K562 (cell line): Measurements from ENCODE around the gene FADS6. TPM values are rescaled to one million over a fixed set of nuclear protein-coding genes. Genes with fewer than 3 reads are reported as not detected.
A peak's percentile ranks its signal among the peaks of the same experiment; 100 is the strongest.

ENCODE experiments used
- ATAC-seq: fragments of 200-7000 bp; cut with Tn5 transposase; 3 replicates; pipeline ENCODE4 v1.9.1; 2020; ENCODE audit warnings: moderate library complexity
- BruUV-seq: library from RNA; stranded (reverse); fragments of 400-500 nt; replicated peaks from 2 replicates; lab custom pipeline; 2021; lab: Mats Ljungman, UMichigan
- CTCF ChIA-PET: fragments of 300-600 bp; formaldehyde crosslinking; extraction: SDS; loops from one replicate; lab custom pipeline; 2021; ENCODE audit warnings: low intra/inter-chr PET ratio; lab: Yijun Ruan, JAX
- POLR2A ChIA-PET: fragments of 300-600, 350-650 bp; sonication (Branson Sonifier 250); formaldehyde crosslinking; extraction: SDS; loops from one replicate; lab custom pipeline; 2021; ENCODE audit warnings: antibody characterized with exemption, inconsistent platforms; lab: Yijun Ruan, JAX
- DNase-seq, 4 experiments: peaks; one replicate each; pipeline versions ENCODE4 v3.0.0 to v3.0.0-alpha.2; 2011 to 2018; ENCODE audit warnings: low spot score in 3 of 4, mixed read lengths in 3 of 4; ENCODE audit errors: extremely low read depth in 1 of 4
- FAIRE-seq: peaks from 2 replicates; lab custom pipeline; 2011; peaks lifted over from hg19 to GRCh38; lab: Jason Lieb, UNC
- H2AFZ ChIP-seq: 2 replicates; pipeline ENCODE4 v1.6.0; 2011; ENCODE audit warnings: low read depth, low read length, control low read depth, inconsistent platforms
- H3K27ac ChIP-seq: fragments of 200-600 bp; 3 replicates; pipeline ENCODE4 v1.8.0; 2011; ENCODE audit warnings: low read depth, mild to moderate bottlenecking, control low read depth, inconsistent platforms, low read length, moderate library complexity, mixed read lengths; ENCODE audit errors: extremely low read depth
- H3K27me3 ChIP-seq, 2 experiments: fragments of 300-600 bp in 1 of 2; 2 replicates in 1 of 2; 3 replicates in 1 of 2; pipeline versions ENCODE4 v1.6.0 to v1.8.0; 2011; ENCODE audit warnings: inconsistent platforms in 2 of 2, low read length in 2 of 2, mild to moderate bottlenecking in 1 of 2, mixed read lengths in 1 of 2, moderate library complexity in 1 of 2; ENCODE audit not compliant: control insufficient read depth in 2 of 2, insufficient read depth in 2 of 2
- H3K36me3 ChIP-seq: fragments of 300-600 bp; 3 replicates; pipeline ENCODE4 v1.8.0; 2011; ENCODE audit warnings: mild to moderate bottlenecking, low read length, inconsistent platforms; ENCODE audit not compliant: control insufficient read depth, insufficient read depth
- H3K4me1 ChIP-seq, 2 experiments: fragments of 200-600 bp in 1 of 2; replicated peaks in 1 of 2; 2 replicates in 1 of 2; 3 replicates in 1 of 2; pipeline versions ENCODE4 v1.5.1 to v1.8.0; 2011; ENCODE audit warnings: inconsistent platforms in 2 of 2, low read length in 2 of 2, mild to moderate bottlenecking in 1 of 2, mixed read lengths in 1 of 2, moderate library complexity in 1 of 2; ENCODE audit not compliant: control insufficient read depth in 2 of 2, insufficient read depth in 2 of 2
- H3K4me2 ChIP-seq: 2 replicates; pipeline ENCODE4 v1.6.1; 2011; ENCODE audit warnings: low read length, control low read depth, inconsistent platforms, mixed read lengths; ENCODE audit not compliant: insufficient read depth
- H3K4me3 ChIP-seq: fragments of 200-600 bp; sonication (generic), shearing (Covaris generic); 2 replicates; pipeline ENCODE4 v1.5.1; 2016; ENCODE audit warnings: control low read depth, inconsistent platforms
- H3K79me2 ChIP-seq: fragments of 200-600 bp; 3 replicates; pipeline ENCODE4 v1.8.0; 2011; ENCODE audit warnings: low read length, inconsistent platforms; ENCODE audit not compliant: control insufficient read depth, insufficient read depth
- H3K9ac ChIP-seq, 2 experiments: 2 replicates each; pipeline versions ENCODE4 v1.6.0 to v1.6.1; 2011; ENCODE audit warnings: low read depth in 2 of 2, low read length in 2 of 2, control low read depth in 1 of 2, inconsistent platforms in 1 of 2, mild to moderate bottlenecking in 1 of 2, mixed read lengths in 1 of 2; ENCODE audit not compliant: insufficient read depth in 1 of 2
- H3K9me1 ChIP-seq: one replicate; pipeline ENCODE4 v1.6.0; 2011; ENCODE audit warnings: inconsistent platforms, mild to moderate bottlenecking, low read length, moderate library complexity; ENCODE audit not compliant: control insufficient read depth, insufficient read depth
- H3K9me3 ChIP-seq: replicated peaks from 2 replicates; pipeline ENCODE4 v1.5.1; 2011; ENCODE audit warnings: low read depth, low read length, inconsistent platforms; ENCODE audit not compliant: control insufficient read depth, insufficient read depth
- H4K20me1 ChIP-seq: replicated peaks from 2 replicates; pipeline ENCODE4 v1.6.1; 2011; ENCODE audit warnings: low read length, inconsistent platforms, mixed read lengths; ENCODE audit not compliant: control insufficient read depth, insufficient read depth
- HSF4 ChIP-seq: fragments of 250-450 bp; sonication (Bioruptor Pico); IDR thresholded peaks from 2 replicates; pipeline ENCODE4 v2.1.2; 2022; ENCODE audit warnings: mild to moderate bottlenecking, moderate library complexity, borderline replicate concordance
- KAT7 ChIP-seq: sonication (generic); formaldehyde crosslinking; IDR thresholded peaks from 2 replicates; pipeline ENCODE4 v1.8.0; 2022; ENCODE audit warnings: missing genetic modification reagents, mild to moderate bottlenecking, borderline replicate concordance
- MCM2 ChIP-seq: fragments of 450-650 bp; IDR thresholded peaks from 2 replicates; pipeline ENCODE4 v1.6.1; 2017; ENCODE audit warnings: low read depth, mild to moderate bottlenecking
- MCM7 ChIP-seq, 2 experiments: fragments of 450-650 bp; IDR thresholded peaks; 2 replicates each; pipeline ENCODE4 v1.6.1; 2016 to 2018
- MEIS2 ChIP-seq: fragments of 450-650 bp; IDR thresholded peaks from 2 replicates; pipeline ENCODE4 v1.6.1; 2014; ENCODE audit warnings: mild to moderate bottlenecking; ENCODE audit not compliant: partially characterized antibody
- NFE2L1 ChIP-seq: fragments of 450-650 bp; IDR thresholded peaks from 2 replicates; pipeline ENCODE4 v1.6.1; 2016; ENCODE audit warnings: missing genetic modification characterization, low read depth, mild to moderate bottlenecking, missing compliant biosample characterization, moderate library complexity, borderline replicate concordance
- SRSF3 ChIP-seq: fragments of 200-400 bp; formaldehyde crosslinking; IDR thresholded peaks from 2 replicates; pipeline ENCODE4 v1.6.1; 2016; ENCODE audit warnings: mild to moderate bottlenecking, low read length, moderate library complexity; ENCODE audit not compliant: insufficient read depth
- TCF7 ChIP-seq: sonication (generic); IDR thresholded peaks from 2 replicates; pipeline ENCODE4 v1.6.1; 2016; ENCODE audit warnings: antibody characterized with exemption, borderline replicate concordance
- ZNF174 ChIP-seq: fragments of 250-450 bp; sonication (Bioruptor Pico); IDR thresholded peaks from 2 replicates; pipeline ENCODE4 v1.4.0; 2020; ENCODE audit warnings: mild to moderate bottlenecking
- ZNF232 ChIP-seq: sonication (generic); formaldehyde crosslinking; IDR thresholded peaks from 2 replicates; pipeline ENCODE4 v1.8.0; 2022; ENCODE audit warnings: mild to moderate bottlenecking, missing genetic modification reagents
- ZNF263 ChIP-seq: sonication (generic); formaldehyde crosslinking; IDR thresholded peaks from 2 replicates; pipeline ENCODE4 v1.8.0; 2022; ENCODE audit warnings: mild to moderate bottlenecking, missing genetic modification reagents, borderline replicate concordance
- ZNF431 ChIP-seq: sonication (generic); formaldehyde crosslinking; IDR thresholded peaks from 2 replicates; pipeline ENCODE4 v1.8.0; 2022; ENCODE audit warnings: mild to moderate bottlenecking, missing genetic modification reagents
- WGBS: fragments of 100-300 bp; shearing (Covaris generic); methylation state at CpG from one replicate; pipeline ENCODE4 v1.1.6; 2016; ENCODE audit warnings: low coverage, mixed read lengths; ENCODE audit not compliant: insufficient coverage; ENCODE audit errors: missing lambda C conversion rate; 5-methylcytosine and 5-hydroxymethylcytosine counted together
- in situ Hi-C: fragments of 300-500 bp; cut with MboI; formaldehyde crosslinking; loops from 4 replicates; pipeline ENCODE4 v1.15.0; 2018; ENCODE audit warnings: inconsistent platforms, mixed read lengths
- intact Hi-C: fragments of 100-400 bp; cut with micrococcal nuclease; formaldehyde crosslinking; loops from 2 replicates; pipeline ENCODE4 v1.14.2; 2022
- polyA plus RNA-seq, 8 experiments: library from polyadenylated mRNA; depleted of rRNA in 4 of 8; stranded (reverse) in 5 of 8; unstranded in 3 of 8; fragments of >200 nt; fragmentation: Nextera tagmentation in 2 of 8; fragmentation: Illumina TruSeq in 1 of 8; extraction: Ambion mirVana in 2 of 8; extraction: Trizol in 1 of 8; gene quantifications; 2 replicates each; pipeline versions ENCODE4 v1.2.1 to v1.2.3, GENCODE V29; 2011 to 2014; ENCODE audit warnings: inconsistent platforms in 1 of 8, missing spikeins in 1 of 8
- total RNA-seq, 7 experiments: library from RNA; depleted of rRNA in 6 of 7; stranded (reverse); fragments of >200 nt in 6 of 7; fragmentation: Illumina TruSeq in 2 of 7; extraction: Trizol in 2 of 7; gene quantifications; 2 replicates each; pipeline versions ENCODE4 v1.2.1 to v1.2.3, GENCODE V29; 2011 to 2021; ENCODE audit warnings: low replicate concordance in 1 of 7
- TF ChIP-seq, protein P1 (sequence below): fragments of 450-650 bp; formaldehyde crosslinking; IDR thresholded peaks from 2 replicates; pipeline ENCODE4 v1.4.0; 2022; ENCODE audit warnings: missing genetic modification characterization
- TF ChIP-seq, protein P2 (sequence below): fragments of 250-450 bp; sonication (Bioruptor Pico); IDR thresholded peaks from 2 replicates; pipeline ENCODE4 v1.9.0; 2021; ENCODE audit warnings: mild to moderate bottlenecking, inconsistent platforms
- TF ChIP-seq, protein P3 (sequence below): sonication (generic); formaldehyde crosslinking; IDR thresholded peaks from 2 replicates; pipeline ENCODE4 v1.9.0; 2022; ENCODE audit warnings: mild to moderate bottlenecking, missing genetic modification reagents
- TF ChIP-seq, protein P4 (sequence below): sonication (generic); formaldehyde crosslinking; IDR thresholded peaks from 2 replicates; pipeline ENCODE4 v1.9.0; 2022; ENCODE audit warnings: mild to moderate bottlenecking, missing genetic modification reagents

FADS6 gene
- total and polyA plus RNA-seq, 9 of the 15 experiments (the other 6 are each of a cell fraction or from before 2014, with no cell fraction given), result 0.18 to 0.22 TPM; not detected in 7

DNA sequence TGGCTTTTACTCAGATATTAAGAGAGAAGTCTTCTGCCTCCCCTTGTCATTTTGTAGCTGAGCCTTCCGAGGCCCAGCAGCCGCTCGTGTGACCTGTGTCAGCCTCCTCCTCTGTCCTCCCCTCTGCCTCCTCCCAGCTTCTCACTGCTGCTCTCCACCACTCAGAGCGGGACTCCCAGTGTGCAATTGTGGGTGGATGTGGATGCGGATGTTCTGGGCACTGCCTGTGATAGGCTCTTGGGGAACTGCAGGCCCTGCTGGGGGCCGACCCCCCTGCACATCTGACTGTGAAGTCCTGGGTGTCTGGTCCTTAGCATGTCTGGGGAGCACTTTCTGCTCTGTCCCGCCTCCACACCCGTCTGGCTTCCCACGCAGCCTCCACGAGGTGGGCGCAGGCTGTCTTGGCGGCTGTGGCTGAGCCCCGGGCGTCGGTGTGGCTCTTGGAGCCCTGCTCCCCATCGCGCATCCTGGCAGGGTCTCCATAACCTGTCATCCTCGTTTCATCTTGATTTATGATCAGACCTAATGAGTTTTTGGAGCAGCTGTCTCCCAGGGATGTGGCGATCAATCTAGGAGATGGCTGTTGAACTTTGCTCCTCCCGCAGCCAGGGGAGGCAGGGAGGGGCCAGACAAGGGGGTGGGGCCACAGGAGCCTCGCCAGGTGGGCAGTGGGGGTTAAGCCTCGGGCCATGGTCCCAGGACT, 61.8 kb downstream of the FADS6 start:
- ATAC-seq (no peak), DNase-seq (no peak), FAIRE-seq (no peak)
- Histone ChIP-seq H3K9ac (peak overlapping the region in 1 of 2 experiments; percentile 35; a peak in 2 of 4 replicates), H3K27ac (no peak overlapping the region), H2AFZ (no peak overlapping the region), H3K27me3 (no peaks in the 10 kb centered on the region), H3K9me1 (no peaks in the 10 kb centered on the region), H3K9me3 (no peaks in the 10 kb centered on the region), H3K4me2 (no peak overlapping the region), H4K20me1 (peaks cover 7% of the 10 kb centered on the region; the same call in 1 of the 2 replicates), H3K36me3 (no peaks in the 10 kb centered on the region), H3K4me3 (no peak overlapping the region), H3K4me1 (peaks cover 3 to 37% of the 10 kb centered on the region in 2 experiments; a peak in 3 of 5 replicates), H3K79me2 (no peaks in the 10 kb centered on the region)
- WGBS, result 67% methylated on average over 21 of the region's 22 CpGs
- in situ Hi-C loops (no loop called here), intact Hi-C loops (no loop called here)
- POLR2A ChIA-PET, result interaction anchor here (1.5 kb wide), 1 partner anchor 10 kb away, joined by 4 read pairs; no protein-coding TSS in a partner anchor
- BruUV-seq, result no TSS peak
- CTCF ChIA-PET, result no interaction called here
- TF ChIP-seq ZNF174 (CRISPR knock-in tag) (no peak), NFE2L1 (tag) (no peak), ZNF232 (CRISPR knock-in tag) (no peak), HSF4 (CRISPR knock-in tag) (no peak), MCM2 (no peak), MEIS2 (peak; percentile 55), MCM7 (IDR thresholded peaks at IDR 0.05) (no peak), ZNF263 (CRISPR knock-in tag) (peak; percentile 51), SRSF3 (no peak), ZNF431 (CRISPR knock-in tag) (no peak), KAT7 (no peak), TCF7 (no peak)
- TF ChIP-seq, protein P1, sequence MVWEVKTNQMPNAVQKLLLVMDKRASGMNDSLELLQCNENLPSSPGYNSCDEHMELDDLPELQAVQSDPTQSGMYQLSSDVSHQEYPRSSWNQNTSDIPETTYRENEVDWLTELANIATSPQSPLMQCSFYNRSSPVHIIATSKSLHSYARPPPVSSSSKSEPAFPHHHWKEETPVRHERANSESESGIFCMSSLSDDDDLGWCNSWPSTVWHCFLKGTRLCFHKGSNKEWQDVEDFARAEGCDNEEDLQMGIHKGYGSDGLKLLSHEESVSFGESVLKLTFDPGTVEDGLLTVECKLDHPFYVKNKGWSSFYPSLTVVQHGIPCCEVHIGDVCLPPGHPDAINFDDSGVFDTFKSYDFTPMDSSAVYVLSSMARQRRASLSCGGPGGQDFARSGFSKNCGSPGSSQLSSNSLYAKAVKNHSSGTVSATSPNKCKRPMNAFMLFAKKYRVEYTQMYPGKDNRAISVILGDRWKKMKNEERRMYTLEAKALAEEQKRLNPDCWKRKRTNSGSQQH (CRISPR knock-in tag), result no peak
- TF ChIP-seq, protein P2, sequence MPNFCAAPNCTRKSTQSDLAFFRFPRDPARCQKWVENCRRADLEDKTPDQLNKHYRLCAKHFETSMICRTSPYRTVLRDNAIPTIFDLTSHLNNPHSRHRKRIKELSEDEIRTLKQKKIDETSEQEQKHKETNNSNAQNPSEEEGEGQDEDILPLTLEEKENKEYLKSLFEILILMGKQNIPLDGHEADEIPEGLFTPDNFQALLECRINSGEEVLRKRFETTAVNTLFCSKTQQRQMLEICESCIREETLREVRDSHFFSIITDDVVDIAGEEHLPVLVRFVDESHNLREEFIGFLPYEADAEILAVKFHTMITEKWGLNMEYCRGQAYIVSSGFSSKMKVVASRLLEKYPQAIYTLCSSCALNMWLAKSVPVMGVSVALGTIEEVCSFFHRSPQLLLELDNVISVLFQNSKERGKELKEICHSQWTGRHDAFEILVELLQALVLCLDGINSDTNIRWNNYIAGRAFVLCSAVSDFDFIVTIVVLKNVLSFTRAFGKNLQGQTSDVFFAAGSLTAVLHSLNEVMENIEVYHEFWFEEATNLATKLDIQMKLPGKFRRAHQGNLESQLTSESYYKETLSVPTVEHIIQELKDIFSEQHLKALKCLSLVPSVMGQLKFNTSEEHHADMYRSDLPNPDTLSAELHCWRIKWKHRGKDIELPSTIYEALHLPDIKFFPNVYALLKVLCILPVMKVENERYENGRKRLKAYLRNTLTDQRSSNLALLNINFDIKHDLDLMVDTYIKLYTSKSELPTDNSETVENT (CRISPR knock-in tag), result no peak
- TF ChIP-seq, protein P3, sequence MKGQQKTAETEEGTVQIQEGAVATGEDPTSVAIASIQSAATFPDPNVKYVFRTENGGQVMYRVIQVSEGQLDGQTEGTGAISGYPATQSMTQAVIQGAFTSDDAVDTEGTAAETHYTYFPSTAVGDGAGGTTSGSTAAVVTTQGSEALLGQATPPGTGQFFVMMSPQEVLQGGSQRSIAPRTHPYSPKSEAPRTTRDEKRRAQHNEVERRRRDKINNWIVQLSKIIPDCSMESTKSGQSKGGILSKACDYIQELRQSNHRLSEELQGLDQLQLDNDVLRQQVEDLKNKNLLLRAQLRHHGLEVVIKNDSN (CRISPR knock-in tag), result no peak
- TF ChIP-seq, protein P4, sequence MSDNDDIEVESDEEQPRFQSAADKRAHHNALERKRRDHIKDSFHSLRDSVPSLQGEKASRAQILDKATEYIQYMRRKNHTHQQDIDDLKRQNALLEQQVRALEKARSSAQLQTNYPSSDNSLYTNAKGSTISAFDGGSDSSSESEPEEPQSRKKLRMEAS (CRISPR knock-in tag), result no peak
